ENCODE measurements around the gene SMURF1.

SMURF1 gene

GRCh38 chr7:99034932-99035722 lies 108.8 kb downstream of the SMURF1 start:
- H3K9ac ChIP-seq (ENCODE audit: low read depth, low read length): no peak overlapping the region
- no peaks in the 10 kb centered on the region for H3K4me1 ChIP-seq (ENCODE audit: insufficient read depth, low read length)
- no peaks in the 10 kb centered on the region for H3K9me3 ChIP-seq (ENCODE audit: control insufficient read depth, insufficient read depth, low read length)
- H3K36me3 ChIP-seq (ENCODE audit: insufficient read depth, low read length): peaks cover 46% of the 10 kb centered on the region

DNA sequence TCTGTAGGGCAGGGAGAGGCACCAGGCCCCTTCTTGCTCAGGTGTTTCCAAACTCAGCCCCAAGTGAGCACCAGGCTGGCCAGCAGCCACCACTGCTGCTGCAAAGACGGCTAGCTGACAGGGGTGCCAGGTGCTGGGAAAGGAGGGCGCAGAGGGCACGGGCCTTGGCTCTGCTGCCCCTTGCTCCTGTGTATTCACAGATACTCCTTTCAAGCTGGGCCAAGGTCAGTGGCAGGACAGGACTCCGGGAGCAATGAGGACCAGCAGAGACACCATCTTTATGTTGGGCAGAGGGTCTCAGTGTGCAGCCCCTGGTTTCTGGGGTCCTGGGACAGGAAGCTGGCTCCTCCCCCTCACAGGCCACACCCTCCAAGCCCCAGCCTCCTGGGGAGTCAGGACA lies 110.1 kb downstream of the SMURF1 start:
- H3K4me1 ChIP-seq (ENCODE audit: insufficient read depth, low read length): no peaks in the 10 kb centered on the region
- peaks cover 51% of the 10 kb centered on the region for H3K36me3 ChIP-seq (ENCODE audit: insufficient read depth, low read length)
- no peaks in the 10 kb centered on the region; the same call in 1 of the 2 replicates for H3K9me3 ChIP-seq (ENCODE audit: control insufficient read depth, insufficient read depth, low read length)
- H3K9ac ChIP-seq (ENCODE audit: low read depth, low read length): no peak overlapping the region

GRCh38 chr7:99032928-99033327 lies 111.0 kb downstream of the SMURF1 start:
- Histone ChIP-seq H3K36me3 (ENCODE audit: insufficient read depth, low read length) (peaks cover 49% of the 10 kb centered on the region), H3K9me3 (ENCODE audit: control insufficient read depth, insufficient read depth, low read length) (no peaks in the 10 kb centered on the region; the same call in 1 of the 2 replicates), H3K9ac (ENCODE audit: low read depth, low read length) (no peak overlapping the region), H3K4me1 (ENCODE audit: insufficient read depth, low read length) (no peaks in the 10 kb centered on the region)

DNA sequence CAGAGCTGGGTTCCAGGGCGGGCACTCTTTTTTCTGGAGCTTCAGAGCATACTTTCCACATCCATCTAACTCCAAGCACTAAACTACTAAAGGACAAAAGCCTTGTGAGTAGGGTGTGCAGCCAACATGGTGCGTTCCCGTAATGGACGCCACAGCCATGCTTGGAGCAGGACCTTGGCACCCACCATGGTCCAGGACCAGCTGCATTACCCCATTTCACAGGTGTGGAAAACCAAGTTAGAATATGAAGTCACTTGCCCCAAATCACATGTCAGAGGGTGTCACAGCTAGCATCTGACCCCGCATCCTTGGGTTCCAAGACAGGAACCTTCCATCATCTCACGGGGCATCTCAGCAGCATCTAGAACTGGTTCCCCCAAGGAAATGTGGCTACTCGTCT lies 112.4 kb downstream of the SMURF1 start:
- H3K9ac ChIP-seq (ENCODE audit: low read depth, low read length): no peak overlapping the region
- H3K4me1 ChIP-seq (ENCODE audit: insufficient read depth, low read length): no peaks in the 10 kb centered on the region
- H3K36me3 ChIP-seq (ENCODE audit: insufficient read depth, low read length): peaks cover 44% of the 10 kb centered on the region
- H3K9me3 ChIP-seq (ENCODE audit: control insufficient read depth, insufficient read depth, low read length): no peaks in the 10 kb centered on the region; the same call in 1 of the 2 replicates

- Histone ChIP-seq H3K9ac (ENCODE audit: low read depth, low read length) (no peak overlapping the region), H3K36me3 (ENCODE audit: insufficient read depth, low read length) (peaks cover 44% of the 10 kb centered on the region), H3K9me3 (ENCODE audit: control insufficient read depth, insufficient read depth, low read length) (no peaks in the 10 kb centered on the region; the same call in 1 of the 2 replicates), H3K4me1 (ENCODE audit: insufficient read depth, low read length) (no peaks in the 10 kb centered on the region)
Observed at GRCh38 chr7:99030951-99031350, 113.0 kb downstream of the SMURF1 start.

- H3K36me3 ChIP-seq (ENCODE audit: insufficient read depth, low read length): peaks cover 43% of the 10 kb centered on the region
- no peaks in the 10 kb centered on the region for H3K4me1 ChIP-seq (ENCODE audit: insufficient read depth, low read length)
- no peaks in the 10 kb centered on the region; the same call in 1 of the 2 replicates for H3K9me3 ChIP-seq (ENCODE audit: control insufficient read depth, insufficient read depth, low read length)
- H3K9ac ChIP-seq (ENCODE audit: low read depth, low read length): no peak overlapping the region
Observed at GRCh38 chr7:99030457-99030856, 113.5 kb downstream of the SMURF1 start.

DNA sequence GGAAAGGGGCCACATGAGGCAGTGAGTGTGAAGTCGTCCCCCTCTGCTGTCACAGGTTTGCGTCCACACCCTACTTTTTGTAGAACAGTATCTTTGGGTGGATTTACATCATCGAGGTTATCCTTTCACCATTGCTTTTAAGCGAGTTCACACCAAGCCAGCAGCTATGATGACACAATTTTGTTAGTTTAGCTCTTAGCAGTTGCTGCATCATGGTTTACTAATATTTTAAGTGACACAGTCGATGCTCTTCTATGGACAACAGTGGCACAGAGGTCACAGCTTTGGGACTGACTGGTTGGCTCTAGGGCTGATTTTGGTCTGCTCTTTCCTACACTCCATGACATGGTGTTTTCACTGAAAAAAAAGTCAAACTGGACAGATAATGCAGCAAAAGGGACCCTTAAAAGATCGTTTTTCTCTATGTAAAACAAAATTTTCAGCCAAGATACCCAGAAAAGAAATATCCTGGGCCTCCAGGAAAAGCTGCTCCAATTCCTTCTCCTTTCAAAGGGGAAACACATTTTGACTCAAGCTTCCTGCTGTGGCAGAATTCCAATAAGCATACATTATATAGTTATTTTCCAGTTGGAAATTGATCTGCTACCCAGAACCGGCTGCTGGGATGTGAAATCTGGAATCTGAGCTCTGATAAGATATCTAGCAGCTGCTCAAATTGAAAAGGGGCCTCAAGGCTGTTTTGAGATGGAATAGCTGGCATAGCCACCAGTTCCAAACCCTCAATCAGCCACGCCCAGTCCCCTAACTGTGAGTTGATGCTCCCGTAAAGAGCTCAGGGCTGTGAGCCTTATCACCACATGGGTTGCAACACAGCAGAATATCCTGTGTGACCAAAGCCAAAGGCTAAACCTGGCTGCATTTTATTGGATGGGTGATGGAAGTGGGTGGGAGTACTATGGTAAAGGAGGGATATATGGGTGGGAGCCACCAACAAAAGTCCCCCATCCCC lies 114.2 kb downstream of the SMURF1 start:
- no peaks in the 10 kb centered on the region for H3K4me1 ChIP-seq (ENCODE audit: insufficient read depth, low read length)
- H3K9ac ChIP-seq (ENCODE audit: low read depth, low read length): no peak overlapping the region
- H3K36me3 ChIP-seq (ENCODE audit: insufficient read depth, low read length): peaks cover 36% of the 10 kb centered on the region

DNA sequence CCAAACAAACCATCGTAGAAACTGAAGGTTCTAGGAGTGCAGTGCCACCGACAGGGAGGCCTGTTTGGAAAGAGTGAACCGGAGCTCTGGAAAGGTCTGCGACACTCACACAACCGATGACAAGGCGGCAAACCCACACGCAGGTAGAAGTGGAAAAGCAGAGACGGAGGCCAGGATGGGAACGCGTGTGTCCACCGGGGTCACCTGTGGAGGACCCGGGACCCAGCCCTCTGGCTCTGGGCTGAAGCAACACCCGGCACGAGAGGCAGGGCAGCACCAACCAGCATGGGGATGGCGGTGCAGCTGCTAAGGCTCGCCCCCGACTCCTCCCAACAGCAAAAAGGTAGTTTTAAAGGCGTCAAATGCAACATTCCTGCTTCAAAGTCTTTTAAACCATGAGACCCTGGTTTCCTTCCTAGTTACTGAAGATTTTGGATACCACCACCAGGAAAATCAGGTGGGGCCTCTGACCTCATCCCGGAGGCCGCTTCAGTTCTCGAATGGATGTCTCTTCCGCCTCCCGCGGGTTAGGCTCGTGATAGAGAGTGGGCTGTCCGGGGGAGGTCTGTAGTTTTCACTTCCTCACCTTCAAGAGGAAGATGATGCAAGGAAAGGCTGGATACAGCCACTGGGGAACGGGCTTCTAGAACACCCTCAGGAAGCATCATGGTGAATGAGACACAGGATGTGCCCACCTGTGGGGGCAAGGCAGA lies 115.5 kb downstream of the SMURF1 start:
- no peak overlapping the region for H3K9ac ChIP-seq (ENCODE audit: low read depth, low read length)
- H3K4me1 ChIP-seq (ENCODE audit: insufficient read depth, low read length): no peaks in the 10 kb centered on the region
- H3K9me3 ChIP-seq (ENCODE audit: control insufficient read depth, insufficient read depth, low read length): no peaks in the 10 kb centered on the region; the same call in 1 of the 2 replicates
- H3K36me3 ChIP-seq (ENCODE audit: insufficient read depth, low read length): peaks cover 34% of the 10 kb centered on the region

More for the DNA sequence above, 114.2 kb downstream of the SMURF1 start:
- no peaks in the 10 kb centered on the region; the same call in 1 of the 2 replicates for H3K9me3 ChIP-seq (ENCODE audit: control insufficient read depth, insufficient read depth, low read length)

DNA sequence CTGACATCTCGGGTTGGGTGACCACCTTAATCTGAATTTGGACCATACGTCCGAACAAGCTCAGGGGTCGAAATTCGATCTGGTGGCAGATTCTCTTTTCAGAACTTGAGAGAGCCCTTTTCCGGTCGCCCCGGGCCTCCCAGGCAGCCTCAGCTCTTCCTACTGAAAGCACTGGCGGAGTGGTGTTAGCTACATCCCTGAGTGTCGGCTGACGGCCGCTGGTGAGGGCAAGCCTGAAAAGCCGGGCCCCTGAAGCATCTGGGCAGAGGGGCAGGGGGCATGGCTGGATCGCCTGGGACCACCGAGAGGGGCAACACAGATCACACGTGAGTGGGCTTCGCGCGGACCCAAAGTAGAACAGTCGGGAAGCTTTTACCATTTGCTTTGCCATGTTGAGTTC lies 116.1 kb downstream of the SMURF1 start:
- Histone ChIP-seq H3K9me3 (ENCODE audit: control insufficient read depth, insufficient read depth, low read length) (no peaks in the 10 kb centered on the region; the same call in 1 of the 2 replicates), H3K36me3 (ENCODE audit: insufficient read depth, low read length) (peaks cover 34% of the 10 kb centered on the region), H3K4me1 (ENCODE audit: insufficient read depth, low read length) (no peaks in the 10 kb centered on the region), H3K9ac (ENCODE audit: low read depth, low read length) (no peak overlapping the region)

DNA sequence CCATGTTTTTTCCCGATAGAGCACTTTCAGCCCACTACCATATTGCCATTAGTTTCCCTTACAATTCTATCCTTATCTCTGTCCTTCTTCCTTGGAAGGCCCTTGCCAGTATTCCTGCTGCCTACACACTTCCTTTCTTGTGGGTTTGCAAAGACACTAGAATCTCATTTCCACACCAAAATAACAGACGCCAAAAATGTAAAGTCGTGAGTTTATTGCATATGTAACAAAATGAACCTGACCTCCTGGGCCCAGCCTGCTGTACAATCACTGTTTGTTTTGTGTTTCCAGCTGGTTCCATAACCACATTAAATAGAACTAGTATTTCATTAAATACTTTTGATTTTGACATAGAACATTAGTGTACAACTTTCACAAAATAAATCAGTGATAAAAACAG lies 116.7 kb downstream of the SMURF1 start:
- Histone ChIP-seq H3K9ac (ENCODE audit: low read depth, low read length) (no peak overlapping the region), H3K36me3 (ENCODE audit: insufficient read depth, low read length) (peaks cover 34% of the 10 kb centered on the region), H3K4me1 (ENCODE audit: insufficient read depth, low read length) (no peaks in the 10 kb centered on the region), H3K9me3 (ENCODE audit: control insufficient read depth, insufficient read depth, low read length) (no peaks in the 10 kb centered on the region; the same call in 1 of the 2 replicates)

DNA sequence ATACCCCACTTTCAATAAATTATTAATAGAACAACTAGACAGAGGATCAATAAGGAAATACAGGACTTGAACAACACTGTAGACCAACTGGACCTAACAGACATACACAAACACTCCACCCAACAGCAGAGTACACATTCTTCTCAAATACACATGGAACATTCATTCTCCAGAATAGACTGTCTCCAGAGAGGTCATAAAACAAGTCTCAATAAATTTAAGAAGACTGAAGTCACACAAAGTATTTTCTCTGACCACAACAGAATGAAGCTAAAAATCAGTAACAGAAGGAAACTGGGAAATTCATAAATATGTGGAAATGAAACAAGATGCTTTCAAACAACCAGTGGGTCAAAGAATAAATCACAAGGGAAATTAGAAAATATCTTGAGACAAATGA lies 119.8 kb downstream of the SMURF1 start:
- Histone ChIP-seq H3K4me1 (ENCODE audit: insufficient read depth, low read length) (no peaks in the 10 kb centered on the region), H3K9ac (ENCODE audit: low read depth, low read length) (no peak overlapping the region), H3K36me3 (ENCODE audit: insufficient read depth, low read length) (peaks cover 5% of the 10 kb centered on the region; the same call in 1 of the 2 replicates), H3K9me3 (ENCODE audit: control insufficient read depth, insufficient read depth, low read length) (no peaks in the 10 kb centered on the region; the same call in 1 of the 2 replicates)

DNA sequence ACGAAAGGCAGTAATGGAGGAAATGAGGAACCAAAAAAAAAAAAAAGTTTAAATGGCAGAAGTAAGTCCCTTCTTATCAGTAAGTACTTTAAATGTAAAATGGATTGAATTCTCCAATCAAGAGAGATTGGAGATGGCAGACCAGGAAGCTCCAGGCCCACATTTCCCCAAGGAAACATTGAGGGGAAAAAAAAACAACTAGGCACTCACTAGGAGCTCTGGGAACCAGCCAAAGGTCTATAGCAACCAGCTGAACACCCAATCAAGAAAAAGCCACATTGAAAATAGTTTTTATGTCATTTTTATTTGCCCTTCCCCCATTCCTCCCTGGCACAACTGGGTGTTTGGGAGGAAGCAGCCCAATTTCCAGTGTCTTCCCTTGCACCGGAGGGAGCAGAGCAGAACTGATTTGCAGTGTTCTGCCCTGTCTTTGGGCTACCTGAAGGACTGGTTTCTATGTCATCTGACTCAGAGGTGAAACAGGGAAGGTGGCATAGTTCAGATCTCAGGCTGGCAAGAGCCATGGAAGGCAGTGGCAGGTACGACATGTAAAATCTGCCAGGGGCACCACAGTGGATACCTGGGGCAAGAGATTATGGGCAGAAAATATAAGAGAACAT lies 121.9 kb downstream of the SMURF1 start:
- Histone ChIP-seq H3K36me3 (ENCODE audit: insufficient read depth, low read length) (no peaks in the 10 kb centered on the region; the same call in 1 of the 2 replicates), H3K9ac (ENCODE audit: low read depth, low read length) (no peak overlapping the region), H3K4me1 (ENCODE audit: insufficient read depth, low read length) (no peaks in the 10 kb centered on the region), H3K9me3 (ENCODE audit: control insufficient read depth, insufficient read depth, low read length) (no peaks in the 10 kb centered on the region)

DNA sequence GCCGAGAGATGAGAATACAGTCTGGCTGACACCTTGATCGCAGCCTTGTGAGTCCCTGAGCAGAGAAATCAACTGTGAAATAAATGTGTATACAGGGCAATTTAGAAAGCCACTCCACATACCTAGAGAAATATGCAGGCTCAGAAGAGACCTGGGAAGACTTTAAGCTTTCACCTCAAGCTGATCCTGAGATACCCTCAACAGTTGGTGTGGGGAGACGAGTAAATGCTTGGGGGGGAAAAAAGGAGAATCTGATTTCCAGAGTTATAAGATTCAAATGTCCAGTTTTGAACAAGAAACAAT lies 123.5 kb downstream of the SMURF1 start:
- Histone ChIP-seq H3K9me3 (ENCODE audit: control insufficient read depth, insufficient read depth, low read length) (no peaks in the 10 kb centered on the region), H3K36me3 (ENCODE audit: insufficient read depth, low read length) (no peaks in the 10 kb centered on the region; the same call in 1 of the 2 replicates), H3K4me1 (ENCODE audit: insufficient read depth, low read length) (no peaks in the 10 kb centered on the region), H3K9ac (ENCODE audit: low read depth, low read length) (no peak overlapping the region)

Measured in ES-I3 (cell line).